Breast epithelium (tissue), 3 donors: Measurements from ENCODE around the gene PXYLP1.

ENCODE experiments used
- CTCF ChIP-seq, 3 donors: fragments of 450-650 bp; IDR thresholded peaks; one replicate each; pipeline ENCODE4 v1.5.1; 2016 to 2017; ENCODE audit warnings: antibody characterized with exemption in 3 of 3, mild to moderate bottlenecking in 3 of 3, moderate library complexity in 3 of 3
- POLR2A ChIP-seq: fragments of 450-650 bp; IDR thresholded peaks from one replicate; pipeline ENCODE4 v1.6.1; 2016; ENCODE audit warnings: antibody characterized with exemption, mild to moderate bottlenecking, moderate library complexity
- POLR2AphosphoS5 ChIP-seq, 3 donors: sonication (generic); formaldehyde crosslinking; IDR thresholded peaks; one replicate each; pipeline ENCODE4 v1.6.1; 2017; ENCODE audit warnings: antibody characterized with exemption in 3 of 3

- TF ChIP-seq CTCF (IDR thresholded peaks at IDR 0.05): no peak
- TF ChIP-seq POLR2AphosphoS5 (IDR thresholded peaks at IDR 0.05): no peak
- no peak for TF ChIP-seq POLR2A
Observed at GRCh38 chr3:141328286-141329166, 96.9 kb downstream of the PXYLP1 start.
